GM19452 (cell line): Measurements from ENCODE around the gene ARG1.
"Not testable (repeated sequence)": the region's sequence is repeated elsewhere in the genome, so short reads cannot be mapped to it uniquely, and the experiment has no call there.

Experiments
- ATAC-seq: cut with Tn5 transposase; IDR thresholded peaks from one replicate; pipeline ENCODE4 v1.9.1; 2021; ENCODE audit not compliant: unreplicated experiment

ARG1 gene

DNA sequence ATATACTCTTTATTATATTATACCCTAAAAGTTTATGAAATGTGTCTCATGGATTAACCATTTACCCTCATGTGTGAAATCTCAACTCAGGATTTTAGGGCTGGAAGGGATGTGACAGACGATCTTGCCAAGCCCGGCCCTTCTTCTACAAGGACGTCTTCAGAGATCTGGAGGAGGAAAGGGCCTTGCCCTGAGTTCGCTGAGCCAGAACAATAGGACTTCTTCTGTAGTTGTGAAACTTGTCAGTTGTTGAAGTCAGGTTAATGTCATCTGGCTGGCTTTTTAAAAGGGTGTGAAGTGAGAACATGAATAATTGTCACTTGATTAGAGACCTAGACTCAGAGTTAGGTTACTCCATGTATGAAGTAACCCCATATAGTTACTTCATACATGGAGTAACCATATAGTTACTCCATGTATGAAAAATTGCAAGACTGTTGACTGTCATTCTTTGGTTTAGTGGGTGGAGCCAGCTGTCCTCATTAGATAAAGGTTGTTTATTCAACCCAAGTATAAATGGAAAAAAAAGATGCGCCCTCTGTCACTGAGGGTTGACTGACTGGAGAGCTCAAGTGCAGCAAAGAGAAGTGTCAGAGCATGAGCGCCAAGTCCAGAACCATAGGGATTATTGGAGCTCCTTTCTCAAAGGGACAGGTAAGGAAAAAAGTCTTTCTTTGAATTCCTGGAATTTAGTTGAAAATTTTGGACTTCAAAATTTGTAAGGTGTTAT, at the start of gene ARG1:
Gene ARG1 (plus strand): TSS at position 541 of the 730 bp plus-strand sequence. CDS start 57 bp downstream, at position 598.
- ATAC-seq = no peak

DNA sequence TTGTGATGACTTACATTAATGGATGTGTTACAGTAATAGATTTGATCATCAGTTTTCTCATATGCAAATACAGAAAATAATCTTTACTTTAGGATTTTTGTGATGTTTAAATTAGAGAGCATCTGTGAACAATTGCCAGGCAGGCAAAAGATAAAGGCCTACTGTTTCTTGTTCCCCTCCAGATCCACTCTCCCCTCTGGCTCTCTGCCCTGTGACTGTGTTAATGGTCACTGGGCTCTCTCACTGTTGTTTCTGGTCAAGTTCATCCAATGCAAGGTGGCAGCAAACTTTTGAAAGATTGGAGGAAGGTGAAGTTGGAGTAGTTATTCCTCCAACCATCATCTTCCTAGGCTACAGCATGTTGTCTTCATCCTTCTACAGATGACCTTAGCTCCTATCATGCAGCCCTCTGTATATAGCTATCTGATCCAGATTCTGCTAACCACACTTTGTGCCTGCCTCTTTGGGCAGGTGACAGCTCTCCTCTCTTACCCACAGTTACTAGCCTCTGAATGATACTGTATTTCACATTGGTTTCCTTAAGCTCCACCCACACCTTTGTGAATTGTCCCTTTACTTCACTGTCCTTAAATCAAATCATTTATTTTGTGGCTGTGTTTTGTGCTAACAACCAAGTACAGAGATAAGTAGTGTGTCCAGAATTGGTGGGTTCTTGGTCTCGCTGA, 48.9 kb upstream of the ARG1 start:
- no peak for ATAC-seq

- no peak for ATAC-seq
These were observed 48.2 kb upstream of the ARG1 start for GRCh38 chr6:131524695-131525336.

DNA sequence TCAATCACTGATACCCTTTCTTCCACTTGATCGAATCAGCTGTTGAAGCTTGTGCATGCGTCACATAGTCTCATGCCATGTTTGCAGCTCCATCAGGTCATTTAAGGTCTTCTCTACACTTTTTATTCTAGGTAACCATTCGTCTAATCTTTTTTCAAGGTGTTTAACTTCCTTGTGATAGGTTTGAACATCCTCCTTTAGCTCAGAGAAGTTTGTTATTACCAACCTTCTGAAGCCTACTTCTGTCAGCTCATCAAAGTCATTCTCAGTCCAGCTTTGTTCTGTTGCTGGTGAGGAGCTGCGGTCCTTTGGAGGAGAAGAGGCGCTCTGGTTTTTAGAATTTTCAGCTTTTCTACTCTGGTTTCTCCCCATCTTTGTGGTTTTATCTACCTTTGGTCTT, 42.1 kb upstream of the ARG1 start:
- ATAC-seq = not testable (repeated sequence)

- ATAC-seq = not testable (repeated sequence)
These were observed 41.3 kb upstream of the ARG1 start for GRCh38 chr6:131531681-131532080.

- ATAC-seq = peak; percentile 75
These were observed 40.4 kb upstream of the ARG1 start for GRCh38 chr6:131532580-131533039.

GRCh38 chr6:131538615-131539014, 34.4 kb upstream of the ARG1 start:
- not testable (repeated sequence) for ATAC-seq

DNA sequence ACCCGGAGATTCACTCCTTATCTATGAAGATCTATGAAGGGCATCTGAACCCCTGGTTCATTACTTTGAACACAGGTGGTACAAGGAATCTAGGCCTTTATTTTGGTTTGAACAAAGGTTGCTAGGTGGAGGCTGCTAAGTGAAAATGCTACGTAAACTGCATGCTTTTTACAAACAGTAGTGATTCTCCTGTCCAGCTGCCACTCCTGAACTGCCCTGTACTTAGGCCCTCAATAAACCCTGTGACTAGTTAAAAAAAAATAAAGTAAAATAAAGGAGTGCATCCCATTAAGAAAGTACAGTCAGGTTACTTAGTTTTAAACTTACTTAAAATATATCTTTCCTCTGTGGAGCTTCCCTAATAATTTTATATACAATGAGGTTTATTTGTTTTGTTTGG, 27.7 kb upstream of the ARG1 start:
- no peak for ATAC-seq

- no peak for ATAC-seq
These were observed 25.5 kb upstream of the ARG1 start for GRCh38 chr6:131547488-131547887.

GRCh38 chr6:131548441-131548840, 24.6 kb upstream of the ARG1 start:
- ATAC-seq = no peak

- ATAC-seq = no peak
These were observed 23.2 kb upstream of the ARG1 start for GRCh38 chr6:131549811-131550210.

DNA sequence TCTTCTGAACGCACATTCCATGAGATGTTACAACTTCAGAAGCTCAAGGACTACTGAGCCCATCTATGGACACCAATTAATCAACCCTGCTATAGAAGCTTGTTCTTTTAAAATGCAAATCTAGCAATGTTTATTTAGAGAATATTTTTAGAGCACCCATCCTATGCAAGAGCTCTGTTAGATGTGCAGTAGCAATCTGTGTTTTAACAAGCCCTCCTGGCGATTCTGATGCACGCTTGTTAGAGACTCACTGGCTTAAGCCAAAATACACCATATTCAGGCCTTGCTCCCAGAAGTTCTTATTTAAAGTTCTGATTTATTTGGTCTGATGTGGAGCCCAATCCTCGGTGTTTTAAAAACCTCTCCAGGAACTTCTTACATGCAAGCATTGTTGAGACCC, 21.1 kb upstream of the ARG1 start:
- no peak for ATAC-seq

- no peak for ATAC-seq
These were observed 20.5 kb upstream of the ARG1 start for GRCh38 chr6:131552572-131552971.

DNA sequence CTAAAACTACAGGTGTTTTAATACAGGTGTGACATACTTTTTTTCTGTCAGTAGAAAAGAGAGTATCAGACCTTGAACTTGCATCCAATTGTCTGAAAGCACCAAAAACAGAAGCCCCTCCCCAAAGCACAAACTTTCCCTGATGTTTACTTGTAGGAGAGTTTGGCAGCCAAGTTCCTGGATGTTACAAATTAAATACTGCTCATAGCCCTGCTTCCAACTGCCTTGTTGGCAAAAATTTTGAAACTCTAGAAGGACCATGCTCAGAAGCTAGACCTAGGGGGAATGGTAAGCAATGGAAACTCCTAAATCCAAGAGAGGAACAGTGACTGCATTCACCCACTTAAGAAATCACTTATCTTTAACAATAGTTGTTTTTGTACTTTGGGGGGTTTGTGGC, 17.0 kb upstream of the ARG1 start:
- ATAC-seq = no peak

DNA sequence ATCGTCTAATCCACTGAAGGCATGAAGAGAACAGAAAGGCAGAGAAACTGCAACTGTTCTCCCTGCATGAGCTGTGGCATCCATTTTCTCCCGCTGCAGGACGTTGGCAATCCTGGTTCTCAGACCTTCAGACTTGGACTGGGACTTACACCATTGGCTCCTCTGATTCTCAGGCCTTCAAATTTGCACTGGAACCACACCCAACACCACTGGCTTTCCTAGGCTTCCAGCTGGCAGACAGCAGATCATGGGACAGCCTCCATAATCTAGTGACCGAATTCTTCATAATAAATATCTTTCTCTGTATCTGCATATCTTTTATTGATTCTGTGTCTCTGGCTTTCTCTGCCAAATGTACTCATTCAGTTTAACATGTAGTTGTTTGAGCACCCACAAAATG, 14.1 kb upstream of the ARG1 start:
- no peak for ATAC-seq

DNA sequence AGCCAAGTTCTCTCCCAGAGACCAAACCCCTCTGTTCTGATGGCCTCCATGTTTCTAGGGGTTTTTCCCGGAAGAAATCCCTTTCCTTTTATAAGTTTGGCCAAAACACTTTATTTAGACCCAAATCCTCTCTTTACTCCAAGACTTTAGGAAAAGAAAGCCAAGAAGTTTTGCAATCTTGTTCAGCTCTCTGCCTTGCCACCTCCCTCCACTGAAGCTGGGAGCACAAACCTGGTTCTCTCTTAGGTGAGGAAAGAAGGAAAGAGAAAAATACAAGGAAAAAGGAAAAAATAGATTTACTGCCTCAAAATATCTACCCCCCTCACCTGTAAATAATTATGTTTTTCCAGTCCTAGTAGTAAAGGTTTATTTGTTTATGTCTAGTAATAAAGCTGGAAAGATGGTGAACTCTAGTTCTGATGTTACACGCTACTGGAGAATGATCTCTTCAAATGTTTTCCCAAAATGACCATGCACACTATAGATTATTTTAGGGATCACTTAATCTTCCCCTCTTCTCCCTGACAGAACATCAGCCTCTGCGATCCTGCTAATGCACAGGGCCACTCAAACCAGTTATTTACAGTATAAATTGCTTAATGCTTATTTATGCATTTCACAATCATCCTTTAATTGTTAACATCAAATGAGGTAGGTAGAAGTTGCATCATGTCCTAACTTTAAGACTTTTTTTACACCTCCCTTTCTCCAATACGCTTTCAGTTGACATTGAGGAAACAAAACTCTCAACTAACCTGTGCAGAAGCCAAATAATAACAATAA, 10.9 kb upstream of the ARG1 start:
- ATAC-seq = no peak

DNA sequence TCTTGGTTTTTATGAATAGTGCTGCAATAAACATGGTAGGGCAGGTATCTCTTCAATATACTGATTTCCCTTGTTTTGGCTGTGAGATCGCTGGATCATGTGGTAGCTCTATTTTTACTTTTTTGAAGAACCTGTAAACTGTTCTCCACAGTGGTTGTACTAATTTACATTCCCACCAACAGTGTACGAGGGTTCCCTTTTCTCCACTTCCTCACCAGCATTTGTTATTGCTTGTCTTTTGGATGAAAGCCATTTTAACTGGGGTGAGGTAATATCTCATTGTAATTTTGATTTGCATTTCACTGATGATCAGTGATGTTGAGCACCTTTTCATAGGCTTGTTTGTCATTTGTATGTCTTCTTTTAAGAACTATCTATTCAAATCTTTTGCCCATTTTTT, 8.0 kb upstream of the ARG1 start:
- no peak for ATAC-seq

DNA sequence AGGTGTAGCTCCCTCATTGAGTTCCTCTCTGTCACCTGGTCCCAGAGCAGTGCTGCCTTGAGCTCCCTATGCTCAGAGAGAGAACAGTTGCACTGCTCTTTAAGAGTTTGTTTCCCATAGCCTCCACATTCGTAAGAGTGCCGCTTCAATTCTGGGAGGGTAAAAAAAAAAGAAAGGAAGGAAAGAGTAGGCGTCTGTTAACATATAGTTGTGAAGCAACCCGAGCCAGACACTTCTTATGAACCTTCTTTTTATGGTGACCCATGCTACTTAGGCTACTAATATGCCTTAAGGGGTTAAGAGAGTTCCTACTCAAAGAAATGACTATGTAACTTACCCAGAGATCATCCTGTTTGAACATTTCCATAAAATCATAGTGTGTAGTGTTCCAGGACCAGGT, 4.3 kb upstream of the ARG1 start:
- no peak for ATAC-seq

GRCh38 chr6:131574133-131574532, 1.1 kb downstream of the ARG1 start:
- no peak for ATAC-seq

GRCh38 chr6:131574686-131575085, 1.7 kb downstream of the ARG1 start:
- ATAC-seq = no peak

- ATAC-seq = no peak
These were observed 2.9 kb downstream of the ARG1 start for GRCh38 chr6:131575834-131576478.
